Measurements from ENCODE around the gene MAB21L3.

- TF ChIP-seq CTCF (IDR thresholded peaks at IDR 0.05) (no peak), ZFX (IDR thresholded peaks at IDR 0.05; ENCODE audit: borderline replicate concordance) (no peak)
These were observed 27.1 kb downstream of the MAB21L3 start for GRCh38 chr1:116138277-116138792.

Data from 22Rv1 (cell line).